PC-3 (cell line): ENCODE results near the gene TMEFF2. TPM values are rescaled to one million over a fixed set of nuclear protein-coding genes. Genes with fewer than 3 reads are reported as not detected.

Experiments used
- ATAC-seq: fragments of 200-7000 bp; cut with Tn5 transposase; 2 replicates; pipeline ENCODE4 v1.9.1; 2020; ENCODE audit warnings: mild to moderate bottlenecking, moderate library complexity
- BruUV-seq: library from RNA; stranded (reverse); fragments of 400-500 nt; replicated peaks from 2 replicates; lab custom pipeline; 2021; lab: Mats Ljungman, UMichigan
- CTCF ChIA-PET: fragments of 300-600 bp; sonication (Branson Sonifier 250); formaldehyde crosslinking; loops from one replicate; lab custom pipeline; 2022; ENCODE audit warnings: antibody characterized with exemption; lab: Charles Lee
- POLR2A ChIA-PET: fragments of 300-600 bp; sonication (Branson Sonifier 250); formaldehyde crosslinking; loops from one replicate; lab custom pipeline; 2022; ENCODE audit warnings: antibody characterized with exemption; ENCODE audit not compliant: unreplicated experiment; lab: Charles Lee
- DNase-seq: peaks from one replicate; pipeline ENCODE4 v3.0.0-alpha.2; 2015
- H2AFZ ChIP-seq: fragments of 300-600 bp; sonication (generic); 2 replicates; pipeline ENCODE4 v1.6.0; 2016; ENCODE audit warnings: antibody characterized with exemption, low read length
- H3F3A ChIP-seq: fragments of 300-600 bp; sonication (generic); one replicate; pipeline ENCODE4 v1.6.0; 2017; ENCODE audit warnings: antibody characterized with exemption, low read length, control low read depth, mild to moderate bottlenecking; ENCODE audit not compliant: unreplicated experiment
- H3K27ac ChIP-seq: fragments of 300-600 bp; sonication (generic); 2 replicates; pipeline ENCODE4 v1.5.1; 2016; ENCODE audit warnings: mild to moderate bottlenecking, low read length
- H3K27me3 ChIP-seq: fragments of 300-600 bp; sonication (generic); 2 replicates; pipeline ENCODE4 v1.6.1; 2016; ENCODE audit warnings: low read length, mixed read lengths
- H3K36me3 ChIP-seq: fragments of 300-600 bp; sonication (generic); 2 replicates; pipeline ENCODE4 v1.6.1; 2016; ENCODE audit warnings: low read depth, mixed run types, low read length, mixed read lengths
- H3K4me1 ChIP-seq: fragments of 300-600 bp; sonication (generic); 2 replicates; pipeline ENCODE4 v1.5.1; 2016; ENCODE audit warnings: low read length; ENCODE audit not compliant: insufficient read depth
- H3K4me2 ChIP-seq: fragments of 300-600 bp; sonication (generic); 2 replicates; pipeline ENCODE4 v1.6.0; 2016; ENCODE audit warnings: low read length
- H3K4me3 ChIP-seq: fragments of 300-600 bp; sonication (generic); 2 replicates; pipeline ENCODE4 v1.5.1; 2016; ENCODE audit warnings: mild to moderate bottlenecking, low read length, mixed read lengths
- H3K79me2 ChIP-seq: fragments of 300-600 bp; sonication (generic); 2 replicates; pipeline ENCODE4 v1.6.1; 2017; ENCODE audit warnings: low read length, mixed read lengths
- H3K9ac ChIP-seq: fragments of 300-600 bp; sonication (generic); 2 replicates; pipeline ENCODE4 v1.6.0; 2016; ENCODE audit warnings: mild to moderate bottlenecking, low read length
- H3K9me2 ChIP-seq: fragments of 300-600 bp; sonication (generic); replicated peaks from 2 replicates; pipeline ENCODE4 v1.6.1; 2016; ENCODE audit warnings: mixed run types, low read length, mixed read lengths
- H3K9me3 ChIP-seq: fragments of 300-600 bp; sonication (generic); 2 replicates; pipeline ENCODE4 v1.6.1; 2016; ENCODE audit warnings: low read length, mixed read lengths
- H4K20me1 ChIP-seq: fragments of 300-600 bp; sonication (generic); 2 replicates; pipeline ENCODE4 v1.6.1; 2016; ENCODE audit warnings: low read length, mixed read lengths
- CTCF ChIP-seq: fragments of 300-600 bp; sonication (generic); conservative IDR thresholded peaks from 2 replicates; pipeline ENCODE4 v1.5.1; 2017; ENCODE audit warnings: antibody characterized with exemption, low read depth, mild to moderate bottlenecking, low read length
- EZH2 ChIP-seq: fragments of 300-600 bp; sonication (generic); IDR thresholded peaks from one replicate; pipeline ENCODE4 v1.6.1; 2017; ENCODE audit warnings: antibody characterized with exemption, mild to moderate bottlenecking, low read length; ENCODE audit not compliant: unreplicated experiment
- EZH2phosphoT487 ChIP-seq: fragments of 300-600 bp; sonication (generic); IDR thresholded peaks from 2 replicates; pipeline ENCODE4 v1.6.1; 2018; ENCODE audit warnings: mild to moderate bottlenecking, antibody characterized with exemption, low read length, borderline replicate concordance
- intact Hi-C: fragments of 100-400 bp; cut with micrococcal nuclease; formaldehyde crosslinking; loops from 2 replicates; pipeline ENCODE4 v1.9.0; 2023
- total RNA-seq: library from RNA; depleted of rRNA; stranded (reverse); fragments of >200 nt; gene quantifications from 2 replicates; pipeline ENCODE4 v1.2.3, GENCODE V29; 2014

The TMEFF2 gene
- total RNA-seq, 1 experiment from 2014 or later, result not detected

- Histone ChIP-seq H3K79me2 (no peaks in the 10 kb centered on the region), H3K27ac (no peak overlapping the region), H3K4me1 (no peaks in the 10 kb centered on the region), H3K9me2 (no peaks in the 10 kb centered on the region), H3K4me2 (no peak overlapping the region), H3F3A (no peaks in the 10 kb centered on the region), H3K4me3 (no peak overlapping the region), H3K9me3 (no peaks in the 10 kb centered on the region), H3K27me3 (no peaks in the 10 kb centered on the region), H4K20me1 (no peaks in the 10 kb centered on the region), H2AFZ (no peak overlapping the region), H3K9ac (no peak overlapping the region), H3K36me3 (no peaks in the 10 kb centered on the region)
- intact Hi-C loops, result no loop called here
- ChIA-PET CTCF (no interaction called here), POLR2A (no interaction called here)
- no peak for ATAC-seq
- no peak for DNase-seq
- no peak for TF ChIP-seq CTCF
- TF ChIP-seq EZH2phosphoT487, result no peak
- no peak for TF ChIP-seq EZH2
- BruUV-seq, result no TSS peak
These were observed 70.9 kb downstream of the TMEFF2 start for GRCh38 chr2:192123847-192124246.

- no peaks in the 10 kb centered on the region for H3K9me2 ChIP-seq
- TF ChIP-seq EZH2 (no peak), EZH2phosphoT487 (no peak), CTCF (no peak)
- ChIA-PET POLR2A (no interaction called here), CTCF (no interaction called here)
- H4K20me1 ChIP-seq, result no peaks in the 10 kb centered on the region
- H3K9ac ChIP-seq, result no peak overlapping the region
- no peak overlapping the region for H3K4me3 ChIP-seq
- no peaks in the 10 kb centered on the region for H3K27me3 ChIP-seq
- no peaks in the 10 kb centered on the region for H3K9me3 ChIP-seq
- no TSS peak for BruUV-seq
- no peak overlapping the region for H3K4me2 ChIP-seq
- intact Hi-C loops, result no loop called here
- no peak overlapping the region for H3K27ac ChIP-seq
- no peak for DNase-seq
- no peak for ATAC-seq
- H3K4me1 ChIP-seq, result no peaks in the 10 kb centered on the region
- H2AFZ ChIP-seq, result no peak overlapping the region
- H3K79me2 ChIP-seq, result no peaks in the 10 kb centered on the region
- no peaks in the 10 kb centered on the region for H3K36me3 ChIP-seq
- no peaks in the 10 kb centered on the region for H3F3A ChIP-seq
These were observed 71.8 kb downstream of the TMEFF2 start for GRCh38 chr2:192122946-192123345.

- no peaks in the 10 kb centered on the region for H3K27me3 ChIP-seq
- DNase-seq, result no peak
- H3K4me3 ChIP-seq, result no peak overlapping the region
- no peak for ATAC-seq
- POLR2A ChIA-PET, result no interaction called here
- TF ChIP-seq EZH2phosphoT487 (no peak), EZH2 (no peak), CTCF (no peak)
- H4K20me1 ChIP-seq, result no peaks in the 10 kb centered on the region
- CTCF ChIA-PET, result no interaction called here
- no peaks in the 10 kb centered on the region for H3K9me2 ChIP-seq
- no TSS peak for BruUV-seq
- H3K36me3 ChIP-seq, result no peaks in the 10 kb centered on the region
- no peak overlapping the region for H2AFZ ChIP-seq
- H3K9me3 ChIP-seq, result no peaks in the 10 kb centered on the region
- H3F3A ChIP-seq, result no peaks in the 10 kb centered on the region
- no peaks in the 10 kb centered on the region for H3K79me2 ChIP-seq
- H3K4me1 ChIP-seq, result no peaks in the 10 kb centered on the region
- no peak overlapping the region for H3K9ac ChIP-seq
- intact Hi-C loops, result no loop called here
- no peak overlapping the region for H3K27ac ChIP-seq
- no peak overlapping the region for H3K4me2 ChIP-seq
These were observed 72.6 kb downstream of the TMEFF2 start for GRCh38 chr2:192122141-192122540.
